Stimulated activated effector memory CD8-positive, alpha-beta T cell treated with anti-CD3 and anti-CD28 coated beads, Interleukin-12 subunit alpha, Interleukin-12 subunit beta, amount 100 ng/mL, for 72 hours (primary cell): ENCODE data around the gene HDAC4.

Experiments
- ATAC-seq: fragments of 150-1000 bp; cut with Tn5 transposase; 2 replicates; pipeline ENCODE4 v1.10.0; 2021
- DNase-seq, 2 donors: peaks; one replicate each; pipeline ENCODE4 v3.0.0; 2021 to 2022; ENCODE audit warnings: low spot score in 2 of 2
- H3K27ac Mint-ChIP-seq: one replicate; pipeline ENCODE4 v1.8.0; 2022; ENCODE audit warnings: mild to moderate bottlenecking, mixed read lengths
- H3K36me3 Mint-ChIP-seq: one replicate; pipeline ENCODE4 v1.8.0; 2022; ENCODE audit warnings: mild to moderate bottlenecking, mixed read lengths
- H3K4me1 Mint-ChIP-seq: one replicate; pipeline ENCODE4 v1.8.0; 2022; ENCODE audit warnings: mixed read lengths
- H3K4me3 Mint-ChIP-seq: one replicate; pipeline ENCODE4 v1.8.0; 2022; ENCODE audit warnings: mild to moderate bottlenecking, mixed read lengths
- H3K9me3 Mint-ChIP-seq: one replicate; pipeline ENCODE4 v1.8.0; 2022; ENCODE audit warnings: mixed read lengths

The HDAC4 gene

DNA sequence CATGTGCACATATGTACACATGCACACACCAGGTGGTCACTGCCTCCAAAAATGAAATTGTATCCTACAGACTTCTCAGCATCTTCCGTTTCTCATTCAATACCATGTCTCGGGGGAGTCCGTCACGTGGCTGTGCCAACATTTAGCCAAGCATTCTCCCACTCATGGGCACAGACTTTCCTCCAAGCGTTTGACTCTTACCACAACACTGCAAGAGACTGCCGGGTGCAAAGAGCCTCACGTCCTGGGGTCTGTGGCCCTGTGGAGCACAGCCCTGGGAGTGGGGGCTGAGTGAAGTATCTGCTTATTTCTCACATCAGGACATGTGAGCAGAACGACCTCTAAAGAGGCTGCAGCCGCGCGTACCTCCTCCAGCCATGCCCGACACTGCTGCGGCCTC, 28.0 kb downstream of the HDAC4 start:
- Mint-ChIP-seq H3K4me3 (no peak overlapping the region), H3K36me3 (peaks cover 6% of the 10 kb centered on the region), H3K27ac (no peak overlapping the region), H3K9me3 (no peaks in the 10 kb centered on the region), H3K4me1 (peaks cover 14% of the 10 kb centered on the region)
- ATAC-seq: no peak
- DNase-seq: no peak

GRCh38 chr2:239371726-239372686, 28.8 kb downstream of the HDAC4 start:
- Mint-ChIP-seq H3K4me1 (peaks cover 14% of the 10 kb centered on the region), H3K27ac (no peak overlapping the region), H3K9me3 (no peaks in the 10 kb centered on the region), H3K4me3 (no peak overlapping the region), H3K36me3 (peaks cover 6% of the 10 kb centered on the region)
- DNase-seq (no peak), ATAC-seq (no peak)

DNA sequence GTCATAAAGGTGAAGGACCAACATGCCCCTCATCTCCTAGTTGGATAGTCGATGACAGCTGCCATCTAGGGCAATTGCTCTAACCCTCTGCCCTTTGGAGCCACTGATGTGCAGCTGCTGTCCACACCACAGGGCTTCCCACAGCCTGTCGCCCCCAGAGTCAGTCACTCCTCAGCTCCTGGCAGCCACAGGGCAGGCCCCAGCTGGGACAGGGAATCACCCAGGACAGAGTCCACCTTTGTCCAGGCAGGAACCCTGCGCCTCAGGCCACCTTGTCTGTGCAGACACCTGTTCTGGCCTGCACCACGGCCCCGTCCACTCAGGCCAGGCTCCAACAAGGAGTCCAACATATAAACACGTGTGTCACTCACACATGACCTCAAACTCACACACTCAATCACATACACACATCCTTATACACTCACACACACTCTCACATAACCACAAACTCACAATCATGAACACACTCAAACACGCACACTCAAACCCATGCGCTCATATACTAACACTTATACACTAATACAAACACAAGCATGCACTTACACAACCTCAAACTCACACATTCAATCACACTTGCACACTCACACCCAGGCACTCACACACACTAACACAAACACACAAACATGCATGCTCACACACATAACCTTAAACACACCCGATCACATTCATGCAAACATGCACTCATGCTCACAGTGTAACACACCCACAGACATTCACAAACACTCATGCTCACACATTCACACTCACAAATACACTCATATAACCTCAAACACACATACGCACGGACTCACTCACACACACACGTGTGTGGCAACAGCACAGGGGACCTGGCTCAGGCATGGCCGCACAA, 29.7 kb downstream of the HDAC4 start:
- Mint-ChIP-seq H3K27ac (no peak overlapping the region), H3K36me3 (peaks cover 6% of the 10 kb centered on the region), H3K9me3 (no peaks in the 10 kb centered on the region), H3K4me3 (no peak overlapping the region), H3K4me1 (peaks cover 14% of the 10 kb centered on the region)
- no peak for DNase-seq
- ATAC-seq: no peak

DNA sequence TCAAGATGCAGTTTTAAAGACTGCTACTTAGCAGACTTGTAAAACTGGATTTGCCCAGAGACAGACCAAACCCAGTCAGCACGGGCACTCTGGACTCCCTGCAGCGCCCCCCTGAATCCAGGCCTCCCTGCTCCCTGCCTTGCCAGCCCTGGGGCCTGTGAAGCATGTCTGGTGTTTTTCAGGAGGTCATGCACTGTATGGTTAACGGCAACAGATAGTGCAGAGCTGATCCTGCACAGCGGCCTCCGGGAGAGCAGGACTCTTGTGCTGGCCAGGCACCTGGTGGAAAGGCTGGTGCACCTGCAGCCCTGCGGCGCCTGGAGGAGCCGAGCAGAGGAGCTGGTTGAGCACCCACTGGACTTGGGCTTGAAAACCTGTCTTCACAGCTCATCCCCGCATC, 30.4 kb downstream of the HDAC4 start:
- no peaks in the 10 kb centered on the region for H3K9me3 Mint-ChIP-seq
- peak overlapping the region; percentile 80 for H3K27ac Mint-ChIP-seq

GRCh38 chr2:239369631-239370161, 31.1 kb downstream of the HDAC4 start:
- peak overlapping the region; percentile 80 for H3K27ac Mint-ChIP-seq
- peak overlapping the region; percentile 62 for H3K4me3 Mint-ChIP-seq
- DNase-seq (peak; percentile 15 to 64), ATAC-seq (peak; percentile 97)
- peaks cover 28% of the 10 kb centered on the region for H3K4me1 Mint-ChIP-seq
- H3K9me3 Mint-ChIP-seq: no peaks in the 10 kb centered on the region
- H3K36me3 Mint-ChIP-seq: peaks cover 6% of the 10 kb centered on the region

More for the DNA sequence above, 30.4 kb downstream of the HDAC4 start:
- DNase-seq: no peak
- Mint-ChIP-seq H3K4me1 (peaks cover 21% of the 10 kb centered on the region), H3K36me3 (peaks cover 6% of the 10 kb centered on the region), H3K4me3 (peak overlapping the region; percentile 62)
- ATAC-seq: no peak

GRCh38 chr2:239368906-239369552, 31.8 kb downstream of the HDAC4 start:
- no peaks in the 10 kb centered on the region for H3K9me3 Mint-ChIP-seq
- DNase-seq: no peak
- ATAC-seq: no peak
- peaks cover 34% of the 10 kb centered on the region for H3K4me1 Mint-ChIP-seq
- peaks cover 6% of the 10 kb centered on the region for H3K36me3 Mint-ChIP-seq
- peak overlapping the region; percentile 62 for H3K4me3 Mint-ChIP-seq
- H3K27ac Mint-ChIP-seq: peak overlapping the region; percentile 80

- Mint-ChIP-seq H3K4me3 (no peak overlapping the region), H3K9me3 (no peaks in the 10 kb centered on the region), H3K27ac (no peak overlapping the region), H3K4me1 (peaks cover 41% of the 10 kb centered on the region), H3K36me3 (peaks cover 6% of the 10 kb centered on the region)
- ATAC-seq (no peak), DNase-seq (no peak)
These were observed 32.5 kb downstream of the HDAC4 start for GRCh38 chr2:239368321-239368720.

GRCh38 chr2:239366740-239367139, 34.1 kb downstream of the HDAC4 start:
- ATAC-seq (no peak), DNase-seq (no peak)
- Mint-ChIP-seq H3K4me3 (no peak overlapping the region), H3K36me3 (peaks cover 6% of the 10 kb centered on the region), H3K9me3 (no peaks in the 10 kb centered on the region), H3K4me1 (peaks cover 50% of the 10 kb centered on the region), H3K27ac (no peak overlapping the region)

- Mint-ChIP-seq H3K4me3 (no peak overlapping the region), H3K4me1 (peaks cover 50% of the 10 kb centered on the region), H3K36me3 (peaks cover 6% of the 10 kb centered on the region), H3K9me3 (no peaks in the 10 kb centered on the region), H3K27ac (no peak overlapping the region)
- no peak for DNase-seq
- no peak for ATAC-seq
These were observed 34.9 kb downstream of the HDAC4 start for GRCh38 chr2:239365782-239366435.

GRCh38 chr2:239365071-239365781, 35.6 kb downstream of the HDAC4 start:
- ATAC-seq: no peak
- Mint-ChIP-seq H3K4me1 (peaks cover 45% of the 10 kb centered on the region), H3K27ac (no peak overlapping the region), H3K36me3 (peaks cover 6% of the 10 kb centered on the region), H3K9me3 (no peaks in the 10 kb centered on the region), H3K4me3 (no peak overlapping the region)
- no peak for DNase-seq

- ATAC-seq: peak; percentile 94
- H3K36me3 Mint-ChIP-seq: no peaks in the 10 kb centered on the region
- peak in 1 of 2 donors; percentile 62 for DNase-seq
- H3K27ac Mint-ChIP-seq: no peak overlapping the region
- no peaks in the 10 kb centered on the region for H3K9me3 Mint-ChIP-seq
- peaks cover 35% of the 10 kb centered on the region for H3K4me1 Mint-ChIP-seq
- peak overlapping the region; percentile 51 for H3K4me3 Mint-ChIP-seq
These were observed 36.7 kb downstream of the HDAC4 start for GRCh38 chr2:239363946-239364637.

GRCh38 chr2:239362507-239362906, 38.3 kb downstream of the HDAC4 start:
- peaks cover 35% of the 10 kb centered on the region for H3K4me1 Mint-ChIP-seq
- ATAC-seq: no peak
- H3K27ac Mint-ChIP-seq: no peak overlapping the region
- H3K36me3 Mint-ChIP-seq: no peaks in the 10 kb centered on the region
- DNase-seq: no peak
- H3K9me3 Mint-ChIP-seq: no peaks in the 10 kb centered on the region
- H3K4me3 Mint-ChIP-seq: no peak overlapping the region

DNA sequence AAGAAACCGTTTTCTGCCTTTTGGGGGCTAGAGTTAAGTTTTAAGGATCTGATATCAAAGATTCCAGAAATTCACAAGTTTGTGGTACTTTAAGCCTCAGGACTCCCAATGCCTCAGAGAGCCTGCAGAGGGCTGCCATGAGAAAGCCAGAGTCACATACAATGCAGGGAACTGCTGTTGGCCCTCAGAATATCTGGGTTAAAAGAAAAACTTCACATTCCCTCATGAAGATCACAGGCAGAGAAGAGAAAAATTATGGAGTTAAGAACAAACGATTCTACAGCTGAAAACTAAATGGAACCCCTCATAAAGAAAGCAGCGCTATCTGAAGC, 39.5 kb downstream of the HDAC4 start:
- H3K27ac Mint-ChIP-seq: no peak overlapping the region

More for the DNA sequence above, 39.5 kb downstream of the HDAC4 start:
- H3K36me3 Mint-ChIP-seq: no peaks in the 10 kb centered on the region
- no peaks in the 10 kb centered on the region for H3K9me3 Mint-ChIP-seq
- ATAC-seq (no peak), DNase-seq (no peak)
- H3K4me1 Mint-ChIP-seq: peaks cover 35% of the 10 kb centered on the region
- H3K4me3 Mint-ChIP-seq: no peak overlapping the region
